SIG-M5 treated with dmso at 0.1 percent for 504 hours (cell line): ENCODE measurements around the gene MYLK4.
A peak's percentile ranks its signal among the peaks of the same experiment; 100 is the strongest.

Experiments used
- DNase-seq: peaks from one replicate; lab custom pipeline; 2025; ENCODE audit not compliant: unreplicated experiment; lab: John Stamatoyannopoulos, UW

The MYLK4 gene

DNA sequence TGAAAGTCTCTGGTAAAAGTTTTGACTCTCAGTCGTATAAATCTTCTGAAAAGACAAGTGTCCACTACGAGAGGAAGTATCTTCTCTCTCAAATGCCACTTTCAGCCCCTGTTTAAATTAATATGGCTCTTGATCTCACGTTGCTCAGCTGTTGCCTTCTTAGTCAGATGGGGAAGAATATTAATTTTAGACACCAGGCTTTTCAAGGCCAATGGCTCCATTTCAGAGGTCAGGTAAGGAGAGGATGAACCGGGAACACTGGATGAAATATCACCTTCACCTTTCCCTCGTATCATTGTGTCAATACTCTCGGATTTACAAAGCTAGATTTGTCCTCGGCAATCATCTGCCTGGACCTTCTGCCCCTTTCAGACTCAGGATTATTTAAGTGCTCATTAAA lies at the start of gene MYLK4:
MYLK4 (minus strand) TSS at position 91 of the 400 bp plus-strand sequence. CDS start 1,628 bp downstream, outside the sequence.
- DNase-seq: no peak

- DNase-seq: no peak
Observed at GRCh38 chr6:2799936-2800527, 49.3 kb upstream of the MYLK4 start.

DNA sequence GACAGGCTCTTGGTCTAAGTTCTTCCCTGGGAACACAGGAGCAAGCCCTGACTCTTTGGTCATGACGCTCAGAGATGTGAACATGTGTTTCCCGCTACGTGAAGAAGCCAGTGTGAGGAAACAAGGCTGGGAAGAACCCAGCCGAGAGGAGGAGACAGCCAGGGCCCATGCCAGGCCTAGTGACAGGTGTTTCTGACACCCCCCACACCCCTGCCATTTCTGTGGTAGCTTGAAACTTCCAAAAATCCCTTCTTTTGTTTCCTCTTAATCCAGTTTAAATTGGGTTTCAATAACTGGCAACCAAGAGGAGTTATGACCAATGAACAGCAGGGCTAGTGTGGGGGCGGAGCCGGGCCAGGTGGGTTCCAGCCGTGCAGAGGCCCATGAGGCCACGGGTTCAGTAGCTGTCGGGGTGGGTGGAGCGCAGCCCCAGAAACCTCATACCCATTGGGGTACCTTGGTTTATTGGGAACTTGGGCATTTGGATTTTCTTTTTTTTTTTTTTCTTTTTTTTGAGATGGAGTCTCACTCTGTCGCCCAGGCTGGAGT lies 47.9 kb upstream of the MYLK4 start:
- no peak for DNase-seq

- DNase-seq: no peak
Observed at GRCh38 chr6:2797564-2798031, 46.9 kb upstream of the MYLK4 start.

- peak; percentile 69 for DNase-seq
Observed at GRCh38 chr6:2796861-2797260, 46.1 kb upstream of the MYLK4 start.

DNA sequence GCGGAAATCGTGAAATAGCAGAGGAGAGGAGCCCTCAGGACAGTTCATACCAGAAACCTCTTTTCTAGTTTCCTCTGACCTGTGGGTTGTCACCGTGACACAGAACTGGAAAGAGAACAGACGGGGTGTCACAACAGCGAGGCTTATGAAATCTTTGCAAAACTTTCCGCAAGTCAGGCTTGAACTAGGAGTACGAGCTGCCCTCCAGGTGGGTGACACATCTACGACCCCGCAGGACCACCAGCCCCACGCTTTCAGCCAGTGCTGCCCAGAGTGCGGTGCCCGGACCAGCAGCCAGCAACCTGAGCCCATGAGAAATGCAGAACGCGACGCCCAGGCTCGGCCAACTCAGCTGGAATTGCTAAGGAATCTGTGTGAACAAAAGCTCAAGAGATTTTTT lies 45.2 kb upstream of the MYLK4 start:
- peak; percentile 87 for DNase-seq

DNA sequence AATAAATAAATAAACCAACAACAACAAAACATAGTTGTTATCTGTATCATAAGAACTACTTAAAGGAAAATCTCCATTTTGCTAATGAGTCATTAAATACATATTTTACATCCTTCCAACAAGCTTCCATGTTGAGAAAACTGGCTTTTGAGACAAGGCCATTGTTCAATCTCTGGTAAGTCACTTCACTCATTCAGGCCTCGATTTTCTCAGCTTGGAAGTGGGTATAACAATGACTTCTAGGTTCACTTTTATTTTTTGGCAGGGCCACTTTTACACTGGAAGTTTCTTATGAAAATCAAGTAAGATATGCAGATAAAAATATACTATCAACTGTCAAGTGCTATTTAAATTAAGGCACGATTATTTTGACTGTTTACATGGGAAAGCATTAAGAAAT lies 44.4 kb upstream of the MYLK4 start:
- no peak for DNase-seq

GRCh38 chr6:2794171-2794730 lies 43.5 kb upstream of the MYLK4 start:
- DNase-seq: no peak

GRCh38 chr6:2793534-2794151 lies 42.9 kb upstream of the MYLK4 start:
- DNase-seq: peak; percentile 91

GRCh38 chr6:2792330-2793110 lies 41.8 kb upstream of the MYLK4 start:
- no peak for DNase-seq

- no peak for DNase-seq
Observed at GRCh38 chr6:2791450-2791974, 40.8 kb upstream of the MYLK4 start.

GRCh38 chr6:2790588-2791449 lies 40.1 kb upstream of the MYLK4 start:
- DNase-seq: peak; percentile 79

- DNase-seq: no peak
Observed at GRCh38 chr6:2786269-2786668, 35.5 kb upstream of the MYLK4 start.

DNA sequence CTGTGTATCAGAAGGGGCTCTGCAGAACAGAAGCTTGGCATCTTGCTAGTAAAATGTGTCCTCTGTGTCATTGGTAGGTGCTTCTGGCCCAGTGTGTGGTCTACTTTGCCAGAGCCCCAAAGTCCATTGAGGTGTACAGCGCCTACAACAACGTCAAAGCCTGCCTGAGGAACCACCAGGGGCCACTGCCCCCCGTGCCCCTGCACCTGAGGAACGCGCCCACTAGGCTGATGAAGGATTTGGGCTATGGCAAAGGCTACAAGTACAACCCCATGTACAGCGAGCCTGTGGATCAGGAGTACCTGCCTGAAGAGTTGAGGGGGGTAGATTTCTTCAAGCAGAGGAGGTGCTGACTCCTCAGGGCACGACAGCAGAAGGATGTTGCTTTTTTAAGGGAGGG lies 34.2 kb upstream of the MYLK4 start:
- no peak for DNase-seq

DNA sequence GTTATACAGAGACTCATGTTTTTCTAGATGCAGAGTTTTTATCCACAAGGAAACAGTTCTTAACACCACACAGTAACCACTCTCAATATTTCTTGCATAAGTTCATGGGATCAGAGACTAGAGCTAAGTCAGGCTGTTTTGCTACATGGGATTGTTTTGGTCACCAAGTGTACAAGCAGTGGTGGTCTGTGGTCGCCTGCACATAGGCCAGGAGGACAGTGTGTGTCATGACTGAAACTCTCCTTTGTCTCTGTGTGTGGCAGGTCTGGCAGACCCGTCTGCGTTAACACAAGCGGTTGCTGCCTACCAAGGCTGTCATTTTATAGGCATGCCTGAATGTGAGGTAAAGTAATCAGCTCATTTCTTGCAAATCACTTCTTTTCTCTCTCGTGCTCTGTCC lies 33.3 kb upstream of the MYLK4 start:
- no peak for DNase-seq

DNA sequence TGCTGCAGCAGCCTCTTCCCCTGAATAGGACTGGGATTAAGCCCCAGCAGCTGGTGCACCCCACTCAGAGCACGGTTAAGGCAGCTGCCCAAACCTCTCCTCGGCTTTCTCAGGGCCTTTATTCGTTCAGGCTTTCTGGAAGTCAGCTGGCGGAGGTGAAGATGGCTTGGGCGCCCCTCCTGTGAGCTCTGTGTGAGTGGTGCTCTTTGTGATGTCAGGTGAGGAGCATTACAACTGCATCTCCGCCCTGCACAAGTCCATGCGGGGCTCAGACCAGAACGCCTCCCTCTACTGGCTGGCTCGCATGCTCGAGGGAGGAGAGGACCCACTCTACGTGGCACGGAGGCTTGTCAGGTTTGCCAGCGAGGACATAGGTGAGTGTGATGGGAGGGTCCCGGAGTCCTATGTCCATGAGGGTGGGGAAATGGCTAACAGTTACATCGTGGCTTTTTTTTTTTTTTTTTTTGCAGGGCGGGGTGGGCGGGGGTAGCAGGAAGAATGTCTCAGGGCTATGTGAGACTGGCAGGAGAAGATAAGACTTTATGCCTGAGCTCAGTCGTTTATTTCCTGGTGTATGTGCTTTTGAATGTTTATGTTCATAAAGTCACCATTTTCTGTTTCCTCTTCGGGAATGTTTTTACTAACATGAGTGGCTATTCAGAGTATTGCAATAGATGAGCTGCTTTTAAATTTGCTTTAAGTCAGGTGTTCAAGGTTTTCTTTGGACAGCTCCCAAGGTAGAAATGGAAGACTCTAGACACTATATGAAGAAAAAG lies 32.7 kb upstream of the MYLK4 start:
- no peak for DNase-seq

- DNase-seq: no peak
Observed at GRCh38 chr6:2782825-2783187, 32.1 kb upstream of the MYLK4 start.

DNA sequence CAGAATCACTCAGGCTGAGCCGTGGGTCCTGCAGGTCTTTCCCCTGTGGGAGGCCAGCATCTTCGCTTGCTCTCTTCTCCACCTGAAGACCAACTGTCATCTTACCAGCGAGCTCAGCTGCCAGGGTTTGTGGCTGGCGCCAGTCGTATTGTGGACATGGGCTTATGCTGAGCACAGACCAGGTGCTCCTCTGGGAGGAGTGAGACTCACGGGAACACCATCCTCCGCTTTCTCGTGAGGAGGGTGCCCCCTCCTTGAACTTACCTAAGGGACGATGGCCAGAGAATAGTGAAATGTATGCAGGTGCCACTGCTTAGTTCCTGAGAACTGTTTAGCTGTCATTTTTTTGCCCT lies 31.6 kb upstream of the MYLK4 start:
- no peak for DNase-seq

- no peak for DNase-seq
Observed at GRCh38 chr6:2781685-2782355, 31.1 kb upstream of the MYLK4 start.
